NK-92 treated with Interleukin-12 subunit alpha and Interleukin-12 subunit beta, amount 100 ng/mL, for 24 hours (cell line): ENCODE measurements around the gene CELSR1.

ENCODE experiments used
- DNase-seq: peaks from one replicate; lab custom pipeline; 2025; lab: John Stamatoyannopoulos, UW

The CELSR1 gene

GRCh38 chr22:46575911-46576555 lies 38.6 kb upstream of the CELSR1 start:
- no peak for DNase-seq

- DNase-seq = no peak
Observed at GRCh38 chr22:46574993-46575910, 37.8 kb upstream of the CELSR1 start.

GRCh38 chr22:46574438-46574992 lies 37.1 kb upstream of the CELSR1 start:
- no peak for DNase-seq

GRCh38 chr22:46573781-46574437 lies 36.5 kb upstream of the CELSR1 start:
- no peak for DNase-seq

GRCh38 chr22:46572911-46573780 lies 35.7 kb upstream of the CELSR1 start:
- DNase-seq = no peak

GRCh38 chr22:46571642-46572250 lies 34.3 kb upstream of the CELSR1 start:
- no peak for DNase-seq

- no peak for DNase-seq
Observed at GRCh38 chr22:46569848-46570695, 32.7 kb upstream of the CELSR1 start.

- no peak for DNase-seq
Observed at GRCh38 chr22:46569055-46569847, 31.8 kb upstream of the CELSR1 start.

GRCh38 chr22:46568102-46568809 lies 30.8 kb upstream of the CELSR1 start:
- DNase-seq = no peak

- no peak for DNase-seq
Observed at GRCh38 chr22:46567471-46567870, 30.1 kb upstream of the CELSR1 start.

- no peak for DNase-seq
Observed at GRCh38 chr22:46564084-46564714, 26.8 kb upstream of the CELSR1 start.

GRCh38 chr22:46563381-46564083 lies 26.1 kb upstream of the CELSR1 start:
- DNase-seq = peak; percentile 7

GRCh38 chr22:46561435-46561905 lies 24.1 kb upstream of the CELSR1 start:
- peak; percentile 54 for DNase-seq

- DNase-seq = no peak
Observed at GRCh38 chr22:46560696-46561295, 23.4 kb upstream of the CELSR1 start.

- no peak for DNase-seq
Observed at GRCh38 chr22:46557736-46558480, 20.5 kb upstream of the CELSR1 start.

- no peak for DNase-seq
Observed at GRCh38 chr22:46556775-46557174, 19.4 kb upstream of the CELSR1 start.
